ENCODE results near the gene DNAJA3. TPM values are rescaled to one million over a fixed set of nuclear protein-coding genes. Genes with fewer than 3 reads are reported as not detected.

Gene DNAJA3
- total RNA-seq, 1 donor from 2014 or later: 36.1 TPM

DNA sequence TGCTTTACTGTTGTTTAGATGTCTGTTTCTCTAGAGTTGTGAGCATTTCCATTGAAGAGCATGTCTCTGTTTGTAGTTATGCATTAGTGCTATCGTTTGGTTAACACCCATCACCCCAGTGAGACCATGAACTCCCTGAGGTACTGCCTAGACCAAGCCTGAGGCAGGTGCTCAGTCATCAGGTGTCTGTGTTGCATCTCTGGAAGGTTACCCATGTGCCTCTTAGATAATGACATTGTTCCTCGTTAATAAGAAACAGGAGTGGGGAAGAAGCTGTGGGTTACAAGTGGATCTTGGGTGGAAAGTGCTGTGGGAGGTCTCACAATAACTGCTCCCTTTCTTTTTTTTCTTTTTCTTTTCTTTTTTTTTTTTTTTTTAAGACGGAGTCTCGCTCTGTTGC lies 18.3 kb downstream of the DNAJA3 start:
- no peaks in the 10 kb centered on the region for H3K9me3 ChIP-seq
- peaks cover 99% of the 10 kb centered on the region for H3K36me3 ChIP-seq
- no peak for ATAC-seq
- TF ChIP-seq, protein P1, sequence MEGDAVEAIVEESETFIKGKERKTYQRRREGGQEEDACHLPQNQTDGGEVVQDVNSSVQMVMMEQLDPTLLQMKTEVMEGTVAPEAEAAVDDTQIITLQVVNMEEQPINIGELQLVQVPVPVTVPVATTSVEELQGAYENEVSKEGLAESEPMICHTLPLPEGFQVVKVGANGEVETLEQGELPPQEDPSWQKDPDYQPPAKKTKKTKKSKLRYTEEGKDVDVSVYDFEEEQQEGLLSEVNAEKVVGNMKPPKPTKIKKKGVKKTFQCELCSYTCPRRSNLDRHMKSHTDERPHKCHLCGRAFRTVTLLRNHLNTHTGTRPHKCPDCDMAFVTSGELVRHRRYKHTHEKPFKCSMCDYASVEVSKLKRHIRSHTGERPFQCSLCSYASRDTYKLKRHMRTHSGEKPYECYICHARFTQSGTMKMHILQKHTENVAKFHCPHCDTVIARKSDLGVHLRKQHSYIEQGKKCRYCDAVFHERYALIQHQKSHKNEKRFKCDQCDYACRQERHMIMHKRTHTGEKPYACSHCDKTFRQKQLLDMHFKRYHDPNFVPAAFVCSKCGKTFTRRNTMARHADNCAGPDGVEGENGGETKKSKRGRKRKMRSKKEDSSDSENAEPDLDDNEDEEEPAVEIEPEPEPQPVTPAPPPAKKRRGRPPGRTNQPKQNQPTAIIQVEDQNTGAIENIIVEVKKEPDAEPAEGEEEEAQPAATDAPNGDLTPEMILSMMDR (IDR thresholded peaks at IDR 0.05): no peak
- intact Hi-C loops (cut with DNase I): no loop called here
- H3K27ac ChIP-seq: no peak overlapping the region
- no peaks in the 10 kb centered on the region for H3K4me1 ChIP-seq
- H3K4me3 ChIP-seq: no peak overlapping the region
- no peaks in the 10 kb centered on the region for H3K27me3 ChIP-seq
- no peak for DNase-seq

DNA sequence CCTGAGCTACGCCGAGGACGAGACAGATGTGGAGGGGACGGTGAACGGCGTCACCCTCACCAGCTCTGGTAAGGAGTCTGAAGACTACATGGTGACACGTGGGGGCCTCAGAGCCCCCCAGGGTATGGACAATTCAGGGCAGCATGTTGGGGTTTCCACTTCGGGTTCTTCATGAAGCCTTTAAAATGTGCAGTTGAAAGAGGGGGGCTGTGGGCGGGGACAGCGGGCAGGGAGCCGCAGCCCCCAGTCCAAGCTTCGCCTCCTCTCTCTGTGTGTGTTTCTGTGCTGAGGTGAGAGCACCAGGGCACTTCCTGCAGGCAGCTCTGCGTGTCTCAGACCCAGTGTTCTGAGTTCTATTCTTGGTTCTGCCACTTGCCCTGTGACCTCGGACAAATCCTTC lies 24.8 kb downstream of the DNAJA3 start:
- no peaks in the 10 kb centered on the region for H3K4me1 ChIP-seq
- no peak overlapping the region for H3K27ac ChIP-seq
- DNase-seq: no peak
- ATAC-seq: no peak
- no peaks in the 10 kb centered on the region for H3K27me3 ChIP-seq
- peaks cover 95% of the 10 kb centered on the region for H3K36me3 ChIP-seq
- no peaks in the 10 kb centered on the region for H3K9me3 ChIP-seq
- intact Hi-C loops (cut with DNase I): no loop called here
- TF ChIP-seq, protein P1 (IDR thresholded peaks at IDR 0.05): no peak
- no peak overlapping the region for H3K4me3 ChIP-seq

DNA sequence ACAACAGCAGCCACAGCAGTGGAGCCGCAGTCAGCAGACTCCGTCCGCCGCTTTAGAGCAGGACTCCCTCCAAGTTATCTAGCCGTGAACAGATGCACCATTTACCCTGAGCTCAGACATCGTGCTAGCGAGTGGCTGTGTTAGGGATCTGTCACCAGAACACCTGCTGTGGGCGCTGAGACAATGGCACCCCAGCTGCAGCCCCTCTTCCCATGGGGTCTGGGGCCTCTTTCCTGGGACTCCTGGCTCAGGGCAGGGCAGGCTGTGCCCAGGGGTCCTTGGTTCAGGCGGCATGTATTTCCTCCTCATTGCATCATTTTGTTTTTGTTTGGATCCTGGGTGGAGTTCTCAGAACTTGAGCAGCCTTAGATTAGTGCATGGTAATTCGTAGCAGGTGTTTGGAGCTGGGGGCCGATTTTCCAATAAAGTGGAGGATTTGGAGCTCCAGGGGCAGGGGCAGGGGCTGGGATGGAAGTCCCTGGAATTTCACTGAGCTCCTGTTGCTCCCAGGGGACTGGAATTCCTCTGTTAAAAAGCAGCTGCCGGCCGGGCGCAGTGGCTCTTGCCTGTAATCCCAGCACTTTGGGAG lies 25.4 kb downstream of the DNAJA3 start:
- no peak overlapping the region for H3K4me3 ChIP-seq
- DNase-seq (no peak), ATAC-seq (no peak)
- intact Hi-C loops (cut with DNase I): no loop called here
- TF ChIP-seq, protein P1 (IDR thresholded peaks at IDR 0.05): no peak
- no peak overlapping the region for H3K27ac ChIP-seq
- H3K36me3 ChIP-seq: peaks cover 95% of the 10 kb centered on the region
- H3K27me3 ChIP-seq: no peaks in the 10 kb centered on the region
- H3K4me1 ChIP-seq: no peaks in the 10 kb centered on the region
- no peaks in the 10 kb centered on the region for H3K9me3 ChIP-seq

DNA sequence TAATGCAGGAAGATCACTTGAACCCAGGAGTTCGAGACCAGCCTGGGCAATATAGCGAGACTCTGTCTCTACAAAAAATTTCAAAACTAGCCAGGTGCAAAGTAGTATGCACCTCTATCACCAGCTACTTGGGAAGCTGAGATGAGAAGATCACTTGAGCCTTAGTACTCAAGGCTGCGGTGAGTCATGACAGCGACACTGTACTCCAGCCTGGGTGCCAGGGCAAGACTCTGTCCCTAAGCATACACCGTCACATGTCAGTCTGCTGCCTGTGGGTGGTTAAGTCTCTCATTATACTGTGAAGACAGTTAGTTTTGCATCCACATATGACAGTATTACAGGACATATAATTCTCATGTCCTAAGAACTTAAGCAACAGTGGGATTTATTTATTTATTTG lies 27.0 kb downstream of the DNAJA3 start:
- intact Hi-C loops (cut with DNase I): no loop called here
- Histone ChIP-seq H3K4me3 (no peak overlapping the region), H3K36me3 (peaks cover 95% of the 10 kb centered on the region), H3K27ac (no peak overlapping the region), H3K27me3 (no peaks in the 10 kb centered on the region), H3K4me1 (no peaks in the 10 kb centered on the region), H3K9me3 (no peaks in the 10 kb centered on the region)
- ATAC-seq: peak; percentile 7
- TF ChIP-seq, protein P1 (IDR thresholded peaks at IDR 0.05): no peak
- DNase-seq: no peak

DNA sequence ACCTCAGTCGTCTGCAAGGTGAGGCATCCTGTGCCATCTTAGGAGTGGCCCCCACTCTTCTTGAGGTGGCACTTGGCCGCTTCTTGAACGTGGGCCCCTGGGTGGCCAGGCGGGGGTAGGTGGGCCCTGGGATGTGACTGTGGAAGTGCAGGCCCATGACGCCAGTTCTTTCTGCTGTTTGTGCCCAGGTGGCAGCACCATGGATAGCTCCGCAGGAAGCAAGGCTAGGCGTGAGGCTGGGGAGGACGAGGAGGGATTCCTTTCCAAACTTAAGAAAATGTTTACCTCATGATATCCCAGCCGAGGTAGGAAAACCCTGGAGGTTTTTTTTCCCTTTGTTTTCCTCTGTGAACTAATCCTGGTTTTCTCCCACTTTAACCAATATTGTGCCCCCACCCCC lies 29.0 kb downstream of the DNAJA3 start:
- no peak for ATAC-seq
- H3K27ac ChIP-seq: no peak overlapping the region
- no peak overlapping the region for H3K4me3 ChIP-seq
- no peak for DNase-seq
- intact Hi-C loops (cut with DNase I): no loop called here
- H3K36me3 ChIP-seq: peaks cover 77% of the 10 kb centered on the region
- no peaks in the 10 kb centered on the region for H3K9me3 ChIP-seq
- H3K27me3 ChIP-seq: no peaks in the 10 kb centered on the region
- TF ChIP-seq, protein P1 (IDR thresholded peaks at IDR 0.05): no peak
- peaks cover 9% of the 10 kb centered on the region for H3K4me1 ChIP-seq

DNA sequence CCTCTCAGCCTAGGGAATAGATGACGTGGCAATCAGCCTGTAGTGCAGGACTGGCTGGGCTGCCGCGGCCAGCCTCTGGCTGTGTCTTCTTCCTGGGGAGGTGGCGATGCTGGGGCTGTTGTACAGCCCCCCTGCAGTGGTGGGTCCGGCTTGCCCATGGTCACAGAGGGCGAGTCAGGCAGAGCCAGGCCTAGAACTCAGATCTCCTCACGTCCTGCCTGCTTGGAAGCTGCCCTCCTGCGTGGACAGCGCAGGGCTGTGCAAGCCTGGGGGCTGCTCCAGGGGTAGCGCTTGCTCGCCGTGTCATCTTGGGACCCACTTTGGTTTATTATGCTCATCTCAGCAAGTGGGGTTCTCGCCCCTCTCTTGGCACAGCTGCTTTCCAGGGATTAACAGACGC lies 29.4 kb downstream of the DNAJA3 start:
- Histone ChIP-seq H3K27me3 (no peaks in the 10 kb centered on the region), H3K27ac (no peak overlapping the region), H3K4me1 (peaks cover 9% of the 10 kb centered on the region), H3K9me3 (no peaks in the 10 kb centered on the region), H3K4me3 (no peak overlapping the region), H3K36me3 (peaks cover 73% of the 10 kb centered on the region)
- TF ChIP-seq, protein P1 (IDR thresholded peaks at IDR 0.05): no peak
- DNase-seq (no peak), ATAC-seq (no peak)
- intact Hi-C loops (cut with DNase I): no loop called here

All from upper lobe of right lung (tissue), 1 donor.